Progenitor cell of endocrine pancreas (in vitro differentiated cells): ENCODE data around the gene BRF1. TPM values are rescaled to one million over a fixed set of nuclear protein-coding genes. Genes with fewer than 3 reads are reported as not detected.

Source experiments
- DNase-seq: peaks from one replicate; pipeline ENCODE4 v3.0.0; 2021; ENCODE audit warnings: low spot score; ENCODE audit not compliant: unreplicated experiment
- H3K27ac Mint-ChIP-seq: 2 replicates; pipeline ENCODE4 v1.8.0; 2021; ENCODE audit warnings: mild to moderate bottlenecking, moderate library complexity, mixed read lengths
- H3K27me3 Mint-ChIP-seq: 2 replicates; pipeline ENCODE4 v1.8.0; 2021; ENCODE audit warnings: mixed read lengths
- H3K36me3 Mint-ChIP-seq: 2 replicates; pipeline ENCODE4 v1.8.0; 2022; ENCODE audit warnings: mixed read lengths; ENCODE audit not compliant: insufficient read depth
- H3K4me1 Mint-ChIP-seq: 2 replicates; pipeline ENCODE4 v1.8.0; 2021; ENCODE audit warnings: low read depth, mixed read lengths
- H3K4me3 Mint-ChIP-seq: 2 replicates; pipeline ENCODE4 v1.8.0; 2021; ENCODE audit warnings: low read depth, mild to moderate bottlenecking, moderate library complexity, mixed read lengths
- H3K9me3 Mint-ChIP-seq: 2 replicates; pipeline ENCODE4 v1.8.0; 2021; ENCODE audit warnings: low read depth, mixed read lengths
- CTCF ChIP-seq: fragments of 200-600 bp; sonication (generic); IDR thresholded peaks from one replicate; pipeline ENCODE4 v1.5.0; 2021; ENCODE audit warnings: antibody characterized with exemption, mild to moderate bottlenecking; ENCODE audit not compliant: unreplicated experiment
- long read RNA-seq: library from polyadenylated mRNA; unstranded; transcript quantifications from one replicate; pipeline ENCODE4 v2.0.0, GENCODE V29; 2020
- total RNA-seq: library from RNA; stranded (reverse); gene quantifications from 2 replicates; pipeline ENCODE4 v1.2.1, GENCODE V29; 2021

BRF1 gene
- total RNA-seq, result 49.3 and 49.9 TPM in 2 replicates
- long read RNA-seq, partial matches to known transcripts, result 8 of 20 reads
- long read RNA-seq, other reads (novel, unspliced or antisense), result 12 of 20 reads

- Mint-ChIP-seq H3K4me1 (peaks cover 9% of the 10 kb centered on the region), H3K27me3 (peaks cover 4% of the 10 kb centered on the region), H3K36me3 (no peaks in the 10 kb centered on the region), H3K9me3 (no peaks in the 10 kb centered on the region), H3K27ac (peak within 1 kb of the TSS; percentile 97), H3K4me3 (peak within 1 kb of the TSS; percentile 84)
- no peak for TF ChIP-seq CTCF
- peak; percentile 94 for DNase-seq
Measured at GRCh38 chr14:105300542-105301102, at the start of gene BRF1. TSS of gene BRF1 (minus strand) at chr14:105301001. CDS start at chr14:105300629, 372 bp downstream.

- H3K27me3 Mint-ChIP-seq, result no peaks in the 10 kb centered on the region
- no peak overlapping the region for H3K27ac Mint-ChIP-seq
- peaks cover 8% of the 10 kb centered on the region for H3K36me3 Mint-ChIP-seq
- no peak for TF ChIP-seq CTCF
- peaks cover 5% of the 10 kb centered on the region for H3K9me3 Mint-ChIP-seq
- H3K4me1 Mint-ChIP-seq, result peaks cover 2% of the 10 kb centered on the region
- DNase-seq, result no peak
- no peak overlapping the region for H3K4me3 Mint-ChIP-seq
Measured at GRCh38 chr14:105349992-105350391, 49.2 kb upstream of the BRF1 start.

- H3K4me3 Mint-ChIP-seq, result no peak overlapping the region
Measured at GRCh38 chr14:105348945-105349699, 48.3 kb upstream of the BRF1 start.

GRCh38 chr14:105348169-105348944 lies 47.6 kb upstream of the BRF1 start:
- H3K9me3 Mint-ChIP-seq, result peaks cover 5% of the 10 kb centered on the region
- H3K27ac Mint-ChIP-seq, result no peak overlapping the region
- no peaks in the 10 kb centered on the region for H3K27me3 Mint-ChIP-seq
- TF ChIP-seq CTCF, result no peak
- DNase-seq, result no peak
- H3K36me3 Mint-ChIP-seq, result peaks cover 9% of the 10 kb centered on the region
- H3K4me1 Mint-ChIP-seq, result peaks cover 2% of the 10 kb centered on the region
- H3K4me3 Mint-ChIP-seq, result no peak overlapping the region

More at GRCh38 chr14:105348945-105349699, 48.3 kb upstream of the BRF1 start:
- Mint-ChIP-seq H3K27me3 (no peaks in the 10 kb centered on the region), H3K9me3 (peaks cover 5% of the 10 kb centered on the region), H3K4me1 (peaks cover 2% of the 10 kb centered on the region), H3K27ac (no peak overlapping the region), H3K36me3 (peaks cover 10% of the 10 kb centered on the region)
- no peak for TF ChIP-seq CTCF
- no peak for DNase-seq

GRCh38 chr14:105347587-105347968 lies 46.8 kb upstream of the BRF1 start:
- no peaks in the 10 kb centered on the region for H3K27me3 Mint-ChIP-seq
- TF ChIP-seq CTCF, result no peak
- peaks cover 9% of the 10 kb centered on the region for H3K36me3 Mint-ChIP-seq
- peaks cover 5% of the 10 kb centered on the region for H3K9me3 Mint-ChIP-seq
- peaks cover 2% of the 10 kb centered on the region for H3K4me1 Mint-ChIP-seq
- H3K27ac Mint-ChIP-seq, result peak overlapping the region; percentile 77
- DNase-seq, result no peak
- H3K4me3 Mint-ChIP-seq, result no peak overlapping the region
